Measurements from ENCODE around the gene TNFRSF18.

TNFRSF18 gene

GRCh38 chr1:1162597-1163537 is 43.5 kb downstream of the TNFRSF18 start:
- no peak for DNase-seq

GRCh38 chr1:1161683-1162079 is 44.7 kb downstream of the TNFRSF18 start:
- DNase-seq, result no peak

- DNase-seq, result no peak
Measured at GRCh38 chr1:1161078-1161682, 45.2 kb downstream of the TNFRSF18 start.

GRCh38 chr1:1160281-1160930 is 46.0 kb downstream of the TNFRSF18 start:
- no peak for DNase-seq

- no peak for DNase-seq
Measured at GRCh38 chr1:1157914-1158710, 48.3 kb downstream of the TNFRSF18 start.

- no peak for DNase-seq
Measured at GRCh38 chr1:1157426-1157913, 48.9 kb downstream of the TNFRSF18 start.

GRCh38 chr1:1157033-1157365 is 49.4 kb downstream of the TNFRSF18 start:
- DNase-seq, result no peak

GRCh38 chr1:1156140-1157032 is 50.0 kb downstream of the TNFRSF18 start:
- DNase-seq, result no peak

- no peak for DNase-seq
Measured at GRCh38 chr1:1155258-1155657, 51.1 kb downstream of the TNFRSF18 start.

- no peak for DNase-seq
Measured at GRCh38 chr1:1153874-1154273, 52.5 kb downstream of the TNFRSF18 start.

Measured in NCI-H1092 treated with DMSO at 0.1 percent for 48 hours (cell line).